NCI-H2029 treated with DMSO at 0.1 percent for 48 hours (cell line): ENCODE measurements around the gene DHRS1.

Source experiments
- DNase-seq: peaks from one replicate; lab custom pipeline; 2025; lab: John Stamatoyannopoulos, UW

DHRS1 gene

DNA sequence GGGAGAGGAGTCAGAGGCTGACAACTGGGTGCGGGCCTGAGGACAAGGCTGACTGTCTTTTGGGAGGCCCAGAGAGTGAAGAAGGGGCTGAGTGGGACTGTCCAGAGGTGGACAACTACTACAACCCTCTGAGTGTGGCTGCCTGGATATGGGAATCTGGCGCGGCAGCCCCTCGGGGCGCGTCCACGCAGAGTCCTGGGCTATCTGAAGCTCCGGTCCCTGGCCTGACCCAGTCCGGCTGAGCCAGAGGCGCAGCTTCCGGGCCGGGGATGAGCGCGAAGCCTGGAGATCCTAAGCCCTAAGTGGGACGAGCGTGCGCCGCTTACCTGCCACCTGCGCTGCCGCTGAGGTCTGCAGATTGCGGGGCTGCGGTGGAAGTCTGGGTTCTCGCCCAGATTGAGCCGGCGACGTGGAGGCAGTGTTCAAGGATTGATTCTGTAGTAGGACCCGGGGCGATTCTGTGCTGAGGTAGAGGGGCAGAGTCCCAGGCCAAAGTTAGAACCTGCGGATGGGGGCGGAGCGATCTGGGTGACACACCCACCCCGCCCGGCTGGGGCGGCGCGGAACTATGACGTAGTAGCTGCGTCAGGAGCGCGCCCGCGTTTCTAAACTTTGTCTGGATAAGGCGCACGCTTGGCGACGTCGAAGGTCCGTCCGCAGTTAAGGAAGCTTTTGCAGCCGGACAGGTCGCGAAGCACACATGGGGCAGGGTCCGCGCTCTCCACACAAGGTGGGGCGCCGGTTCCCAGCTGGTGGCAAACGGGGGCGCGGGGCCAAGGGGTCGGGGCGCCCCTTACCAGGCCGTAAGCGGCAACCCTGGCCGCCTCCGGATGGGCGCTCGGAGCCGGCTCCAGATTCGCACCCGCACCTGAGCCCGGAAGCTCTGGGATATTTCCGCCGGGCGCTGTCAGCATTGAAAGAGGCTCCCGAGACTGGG, at the start of gene DHRS1, which contains the start of gene NOP9:
Gene DHRS1, minus strand, starts transcription at position 526 of the 937 bp plus-strand sequence. CDS start 674 bp downstream, outside the sequence.
Gene NOP9, plus strand, starts transcription at position 596 of the 937 bp plus-strand sequence. Its CDS starts 105 bp downstream, at position 701.
- peak; percentile 47 for DNase-seq

DNA sequence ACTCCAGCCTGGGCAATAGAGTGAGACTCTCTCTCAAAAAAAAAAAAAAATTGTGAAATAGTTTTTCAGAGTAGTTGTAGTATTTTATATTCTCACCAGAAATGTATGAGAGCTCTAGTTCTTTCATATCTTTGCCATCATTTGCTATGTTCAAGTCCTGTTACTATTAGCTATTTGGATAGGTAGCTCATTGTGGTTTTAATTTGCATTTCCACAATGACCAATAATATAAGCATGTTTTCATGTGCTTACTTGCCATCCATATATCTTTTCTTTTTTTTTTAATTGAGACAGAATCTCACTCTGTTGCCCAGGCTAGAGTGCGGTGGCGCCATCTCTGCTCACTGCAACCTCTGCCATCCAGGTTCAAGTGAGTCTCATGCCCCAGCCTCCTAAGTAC, 48.6 kb upstream of the DHRS1 start:
- no peak for DNase-seq

DNA sequence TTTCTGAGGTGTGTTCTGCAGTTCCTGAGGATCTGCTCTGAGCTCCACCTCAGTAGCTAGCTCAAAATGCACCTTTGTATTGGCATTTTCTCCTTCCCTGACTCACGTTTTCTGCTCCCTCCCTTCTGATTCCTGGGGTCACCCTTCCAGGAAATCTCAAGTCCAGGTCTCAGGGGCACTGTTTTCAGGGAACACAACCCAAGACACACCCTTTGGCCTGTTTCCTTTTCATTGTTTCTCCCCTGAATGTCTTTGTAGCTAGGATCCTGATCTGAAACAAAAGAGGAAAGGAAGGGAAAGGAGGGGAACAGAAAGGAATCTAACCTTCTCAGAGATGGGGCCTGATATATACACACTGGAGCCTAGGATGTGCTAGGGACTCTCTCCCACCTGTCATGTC, 47.6 kb upstream of the DHRS1 start:
- no peak for DNase-seq

DNA sequence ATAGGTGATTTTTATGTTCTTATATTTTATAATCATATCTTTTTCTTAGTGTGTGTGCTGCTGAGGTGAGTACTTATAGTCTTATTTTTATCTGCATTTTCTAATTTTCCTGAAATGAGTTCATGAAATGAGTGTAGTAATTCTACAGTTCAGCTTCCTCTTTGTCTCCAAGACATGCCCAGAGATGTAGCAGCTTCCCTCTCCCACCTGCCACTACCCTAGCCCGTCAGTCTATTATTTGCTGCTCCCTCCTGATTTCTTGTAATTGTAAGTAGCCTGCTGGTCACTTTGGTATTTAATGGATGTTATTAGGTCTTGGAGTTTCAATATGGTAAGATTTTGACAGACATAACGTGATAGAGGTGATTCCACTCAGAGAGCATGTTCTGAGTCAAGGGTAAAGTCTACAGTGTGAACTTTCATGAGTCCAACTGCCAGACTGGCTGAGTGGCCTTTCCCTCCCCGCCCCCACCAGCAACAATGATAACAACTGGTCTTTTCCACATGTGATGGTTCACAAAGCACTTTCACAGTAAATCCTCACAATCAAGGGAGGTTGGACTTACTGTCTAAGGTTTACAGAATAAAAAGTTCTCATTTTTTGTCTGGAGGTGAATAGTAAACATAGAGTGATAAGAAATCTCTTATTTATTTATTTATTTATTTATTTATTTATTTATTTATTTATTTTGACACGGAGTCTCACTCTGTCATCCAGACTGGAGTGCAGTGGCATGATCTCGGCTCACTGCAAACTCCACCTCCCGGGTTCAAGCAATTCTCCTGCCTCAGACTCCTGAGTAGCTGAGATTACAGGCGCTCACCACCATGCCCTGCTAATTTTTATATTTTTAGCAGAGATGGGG, 44.4 kb upstream of the DHRS1 start:
- no peak for DNase-seq

DNA sequence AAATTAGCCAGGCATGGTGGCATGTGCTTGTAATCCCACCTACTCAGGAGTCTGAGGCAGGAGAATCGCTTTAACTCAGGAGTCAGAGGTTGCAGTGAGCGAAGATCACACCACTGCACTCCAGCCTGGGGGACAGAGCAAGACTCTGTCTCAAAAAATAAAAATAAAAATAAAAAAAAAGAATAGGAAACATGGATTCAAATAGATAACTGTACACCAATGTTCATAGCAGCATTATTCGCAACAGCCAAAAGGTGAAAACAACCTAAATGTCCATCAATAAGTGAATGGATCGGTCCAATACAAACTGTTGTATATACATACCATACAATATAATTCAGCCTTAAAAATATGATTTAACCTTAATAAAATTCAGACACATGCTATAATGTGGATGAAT, 43.3 kb upstream of the DHRS1 start:
- DNase-seq = no peak

DNA sequence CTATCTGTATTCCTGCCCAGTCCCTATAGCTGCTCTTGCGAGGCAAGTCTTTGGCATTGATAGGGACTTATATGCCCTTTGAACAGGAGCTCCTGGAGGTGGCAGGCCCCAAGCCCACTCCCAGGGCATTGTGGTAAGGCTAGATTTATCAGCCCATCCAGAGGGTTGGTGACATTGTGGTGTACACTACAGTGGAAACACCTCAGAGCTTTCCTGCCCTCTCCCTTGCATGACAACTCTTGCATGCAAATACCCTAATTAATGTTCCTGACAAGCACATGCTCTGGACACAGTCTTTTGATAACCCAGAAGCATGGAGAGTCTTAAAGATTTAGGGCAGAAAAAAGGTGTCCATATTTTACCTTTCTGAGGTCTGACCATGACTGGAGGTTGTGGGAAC, 41.0 kb upstream of the DHRS1 start:
- DNase-seq = no peak

DNA sequence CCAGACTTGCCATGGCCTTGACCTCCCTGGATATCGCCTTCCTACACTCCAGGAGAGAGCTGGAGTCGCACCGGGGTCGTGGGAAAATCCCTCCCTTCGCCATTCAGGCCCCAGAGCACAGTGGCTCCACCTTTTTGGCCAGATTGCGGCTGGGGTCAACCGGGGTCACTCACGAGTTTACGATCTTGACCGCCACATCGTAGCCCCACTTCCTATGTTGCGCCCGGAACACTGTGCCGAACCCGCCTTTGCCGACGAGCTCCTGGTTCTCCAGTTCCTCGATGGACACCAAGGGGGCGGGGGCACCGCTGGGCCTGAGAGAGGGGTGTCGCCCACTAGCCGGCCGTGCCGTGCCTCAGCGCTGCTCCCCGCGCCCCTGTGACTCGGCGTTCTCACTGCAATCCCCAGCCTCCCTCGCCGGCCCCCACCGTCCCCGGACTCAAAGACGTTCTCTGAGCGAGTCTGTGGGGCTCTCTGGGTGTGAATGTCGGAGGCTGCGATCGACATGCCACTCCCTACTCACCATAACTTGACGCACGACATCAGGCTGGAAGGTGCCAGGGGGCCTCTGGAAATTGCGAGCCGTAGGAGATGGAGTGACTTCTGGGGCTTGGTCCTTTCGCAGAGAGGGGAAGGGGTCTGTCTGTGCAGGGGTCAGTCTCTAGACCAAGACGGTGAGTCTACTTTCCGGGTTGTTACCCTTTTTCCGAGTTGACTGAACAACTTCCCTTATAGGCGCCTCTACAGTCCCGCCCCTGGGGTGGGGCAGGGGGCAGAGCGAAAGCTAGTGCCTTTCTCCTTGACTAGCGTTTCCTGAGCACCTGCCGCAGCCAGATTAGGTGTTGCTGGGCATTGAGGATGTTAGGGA, 39.9 kb upstream of the DHRS1 start, which contains the start of gene RIPK3:
Gene RIPK3, minus strand, starts transcription at position 708 of the 868 bp plus-strand sequence. Its CDS starts 165 bp downstream, at position 543.
- DNase-seq = no peak

DNA sequence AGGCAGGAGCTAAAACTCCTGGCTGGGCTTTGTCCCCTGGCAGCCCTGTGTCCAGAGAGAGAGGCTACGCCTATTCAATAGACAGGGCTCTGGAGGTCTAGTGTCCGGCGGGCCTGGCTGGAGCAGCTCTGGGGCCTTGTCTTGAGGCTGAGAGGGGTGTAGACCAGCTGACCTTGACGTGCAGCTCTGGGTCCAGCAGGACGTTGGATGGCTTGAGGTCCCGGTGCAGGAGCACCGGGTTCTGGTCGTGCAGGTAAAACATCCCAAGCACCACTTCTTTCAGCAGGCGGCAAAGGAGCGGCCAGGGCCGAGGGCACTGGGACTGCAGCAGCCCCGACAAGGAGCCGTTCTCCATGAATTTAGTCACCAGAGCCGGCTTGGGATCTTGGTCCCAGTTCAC, 39.3 kb upstream of the DHRS1 start:
- DNase-seq = no peak

DNA sequence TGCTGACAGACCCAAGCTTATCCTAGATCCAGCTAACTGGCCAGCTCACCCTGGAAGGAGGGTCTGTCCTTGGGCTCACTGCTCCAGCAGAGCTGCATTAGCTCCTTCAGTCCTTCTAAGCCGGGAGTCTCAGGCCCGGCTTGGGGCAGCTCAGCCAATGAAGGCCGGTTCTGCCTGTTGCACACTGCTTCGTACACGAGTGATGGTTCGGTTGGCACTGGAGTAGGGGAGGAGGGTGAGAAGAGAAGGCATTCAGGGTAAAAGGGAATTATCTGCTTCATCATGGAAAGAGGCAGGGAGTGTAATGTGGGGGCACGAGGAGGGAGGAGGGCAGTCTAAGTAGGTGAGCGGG, 38.2 kb upstream of the DHRS1 start:
- DNase-seq = no peak

DNA sequence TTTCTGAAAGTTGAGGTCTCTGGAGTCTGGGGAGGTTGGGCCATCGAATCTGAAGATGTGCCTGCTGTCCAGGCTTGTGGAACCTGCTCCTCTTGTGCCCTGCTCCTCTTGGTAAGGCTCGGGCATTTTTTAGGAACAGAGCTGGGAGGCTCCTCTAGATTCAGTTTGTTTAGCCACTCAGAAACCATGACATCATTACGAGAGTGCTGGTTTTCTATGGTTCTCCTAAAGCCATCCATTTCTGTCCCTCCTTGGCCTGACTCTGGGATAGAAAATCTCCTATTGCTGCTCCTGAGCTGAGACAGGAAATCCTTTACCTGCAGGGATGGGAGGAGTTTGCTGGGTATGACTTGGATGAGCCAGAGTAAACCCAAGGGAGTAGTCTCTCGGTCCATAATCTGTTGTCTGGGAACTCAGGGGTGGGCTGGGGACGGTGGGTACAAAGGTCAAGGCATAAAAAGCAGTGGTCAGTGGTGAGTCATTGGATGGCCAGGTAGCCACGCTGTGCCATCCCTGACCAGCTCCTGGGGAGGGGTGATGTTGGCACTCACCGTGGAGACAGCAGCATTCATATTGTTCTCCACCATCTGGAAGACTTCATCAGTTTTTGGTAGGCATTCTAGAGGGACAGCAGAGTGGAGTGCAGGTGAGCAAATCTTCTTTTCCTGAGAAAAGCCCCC, 37.7 kb upstream of the DHRS1 start:
- DNase-seq = no peak

DNA sequence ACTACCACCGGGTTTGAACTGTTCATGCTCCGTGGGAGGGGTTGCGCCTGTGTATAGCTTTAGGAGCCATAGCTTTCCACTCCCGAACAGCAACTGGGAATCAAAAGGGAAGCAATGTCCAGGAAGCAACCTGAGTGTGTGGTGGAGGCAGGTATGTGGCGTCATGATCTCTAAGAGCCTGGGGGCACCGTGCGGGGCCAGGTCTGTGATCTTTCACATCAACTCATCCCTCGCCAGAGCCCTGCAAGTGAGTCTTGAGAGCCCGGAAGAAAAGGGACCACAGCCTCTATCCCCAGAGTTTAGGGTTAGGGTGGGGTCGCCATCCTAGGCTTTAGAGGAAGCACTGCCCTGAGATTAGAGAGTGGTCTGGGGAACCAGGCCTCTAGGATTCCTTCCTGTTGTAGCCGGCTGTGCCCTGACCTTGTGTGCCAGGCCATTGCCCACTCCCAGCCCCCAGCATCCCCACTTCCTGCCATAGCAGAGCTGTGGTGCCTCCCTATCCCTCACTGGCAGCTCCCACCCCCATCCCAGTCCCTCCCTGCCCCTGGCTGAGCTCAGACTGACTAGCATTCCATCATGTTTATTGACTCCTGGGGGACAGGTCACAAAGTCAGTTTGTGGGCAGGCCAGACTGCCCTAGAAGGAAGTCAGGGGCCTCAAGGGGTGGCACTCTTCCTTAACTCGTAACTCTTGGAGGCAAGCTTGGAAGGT, 36.0 kb upstream of the DHRS1 start:
- no peak for DNase-seq

DNA sequence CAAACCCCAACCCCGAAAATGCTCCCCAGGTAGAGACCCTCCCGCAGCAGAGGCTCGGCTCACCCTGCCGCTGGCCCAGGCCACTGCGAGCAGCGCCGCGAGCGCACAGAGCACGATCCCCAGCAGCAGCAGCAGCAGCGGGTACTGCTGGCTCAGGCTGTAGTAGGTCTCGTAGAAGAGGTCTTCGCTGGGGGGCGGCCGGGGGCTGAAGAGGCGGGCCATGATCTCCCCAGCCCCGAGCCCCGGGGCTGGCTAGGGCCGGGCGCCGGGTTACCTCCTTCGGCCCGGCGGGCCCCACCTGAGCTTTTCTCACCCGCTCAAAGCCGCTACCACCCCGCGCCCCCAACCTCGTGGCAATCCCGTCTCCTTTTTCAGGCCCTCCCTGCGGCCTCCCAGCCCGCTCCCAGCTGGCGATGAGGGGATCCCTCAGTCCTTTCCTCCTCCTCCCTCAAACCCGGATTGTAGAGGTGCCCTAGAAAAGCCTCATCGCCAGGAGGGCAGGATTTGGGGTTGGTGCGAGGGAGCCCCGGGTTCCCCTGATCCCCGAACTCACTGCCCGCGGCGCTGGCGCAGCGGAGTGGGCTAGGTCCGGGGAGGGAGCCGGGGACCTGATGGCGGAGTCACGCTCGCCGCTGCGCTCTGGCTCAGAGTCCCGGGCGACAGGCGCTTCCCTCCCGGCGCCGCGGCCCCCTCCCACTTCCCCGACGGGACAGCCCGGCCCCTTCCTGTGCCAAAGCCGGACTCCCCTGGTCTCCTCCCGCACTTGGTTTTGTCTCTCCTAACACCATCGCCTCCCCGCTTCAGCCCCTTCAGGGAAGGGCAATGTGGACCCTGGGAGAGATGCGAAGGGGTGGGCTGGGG, 35.1 kb upstream of the DHRS1 start, which contains the start of gene ADCY4:
Gene ADCY4, minus strand, starts transcription at position 641 of the 861 bp plus-strand sequence. Its CDS starts 419 bp downstream, at position 222.
- DNase-seq = no peak

DNA sequence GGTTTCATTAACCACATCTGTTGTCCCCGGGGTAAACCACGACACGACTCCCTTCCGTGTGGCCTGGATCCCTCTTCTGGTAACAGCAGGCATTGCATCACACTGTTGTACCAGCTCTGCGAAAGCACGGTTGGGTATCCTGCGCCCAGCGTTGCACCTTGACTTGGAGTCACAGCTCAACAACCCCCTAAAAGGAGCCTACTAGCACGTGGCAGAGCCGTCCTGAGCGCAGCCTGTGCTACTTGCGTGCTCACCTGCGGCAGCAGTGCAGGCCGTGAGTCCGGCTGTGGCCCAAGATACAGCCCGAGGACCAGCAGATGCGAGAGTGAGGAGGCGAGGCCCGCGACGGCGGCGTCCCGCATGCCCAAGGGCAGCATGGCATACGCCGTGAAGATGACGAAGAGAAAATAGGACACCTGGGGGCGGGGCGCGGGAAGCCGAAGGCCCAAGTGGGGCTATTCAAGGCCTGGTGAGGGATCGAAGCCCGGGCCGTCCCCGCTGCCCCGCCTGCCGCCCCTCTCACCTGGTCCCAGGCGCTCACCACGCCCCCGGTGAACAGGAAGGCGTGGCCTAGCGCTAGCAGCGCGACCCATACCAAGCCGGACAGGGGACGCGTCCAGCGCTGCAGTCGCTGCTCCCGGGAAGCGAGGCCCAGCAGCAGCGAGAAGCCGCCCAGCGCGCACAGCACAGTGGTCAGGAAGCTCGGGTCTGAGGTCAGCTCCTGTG, 32.9 kb upstream of the DHRS1 start:
- DNase-seq = peak; percentile 38

DNA sequence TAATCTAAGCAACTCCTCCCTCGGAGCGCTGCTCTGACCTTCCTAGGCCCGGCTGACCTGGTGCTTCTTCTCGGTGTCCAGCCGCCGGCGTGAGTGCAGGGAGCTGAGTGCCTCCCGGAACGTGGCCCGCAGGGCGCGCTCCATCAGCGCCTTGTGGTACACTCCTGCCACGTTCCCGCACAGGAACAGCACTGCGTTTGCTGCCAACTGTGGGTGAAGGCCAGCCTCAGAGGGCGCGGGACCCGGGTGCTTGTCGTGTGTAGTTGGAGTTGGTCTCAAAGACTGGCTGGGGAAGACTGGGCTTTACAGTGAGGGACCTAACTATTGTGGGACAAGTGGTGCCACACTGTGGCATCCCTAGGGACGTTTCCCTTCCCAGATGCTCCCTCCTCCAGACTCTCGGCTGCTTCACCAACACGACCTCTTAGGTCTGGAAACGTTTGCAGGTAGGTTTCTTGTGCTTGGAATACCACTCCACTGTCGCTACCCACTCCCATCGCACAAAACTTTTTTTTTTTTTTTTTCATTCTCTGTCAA, 32.2 kb upstream of the DHRS1 start:
- no peak for DNase-seq

DNA sequence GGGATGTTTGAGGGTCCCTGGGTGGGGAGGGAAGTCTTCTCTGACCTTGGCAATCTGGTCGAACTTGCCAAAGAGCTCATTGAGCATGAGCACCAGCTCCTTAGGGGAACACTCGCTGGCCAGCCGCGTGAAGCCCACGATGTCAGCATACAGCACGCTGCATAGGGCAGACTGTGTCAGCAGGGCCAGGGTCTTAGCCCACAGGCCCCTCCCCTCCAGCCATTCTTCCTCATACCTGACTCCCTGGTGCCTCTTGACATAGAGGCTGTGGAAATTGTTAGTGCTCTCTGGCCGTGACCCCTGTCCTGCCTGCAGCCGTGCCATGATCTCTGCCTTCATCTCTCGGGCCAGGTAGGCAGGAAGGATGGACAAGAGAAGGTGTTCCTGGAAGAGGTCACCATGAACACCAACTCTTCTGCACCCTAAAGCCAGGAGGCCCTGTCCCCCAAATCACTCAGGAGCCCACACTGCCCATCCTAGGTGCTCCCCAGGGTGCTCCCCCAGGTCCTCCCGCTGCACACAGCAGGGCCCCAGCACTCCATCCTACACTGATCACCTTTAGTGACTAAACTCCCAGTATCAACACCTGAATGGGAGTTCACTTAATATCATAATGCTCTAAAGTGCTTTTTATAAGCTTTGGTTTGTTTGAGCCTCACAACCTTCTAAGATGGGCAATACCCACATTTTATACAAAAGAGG, 31.5 kb upstream of the DHRS1 start:
- DNase-seq = no peak

DNA sequence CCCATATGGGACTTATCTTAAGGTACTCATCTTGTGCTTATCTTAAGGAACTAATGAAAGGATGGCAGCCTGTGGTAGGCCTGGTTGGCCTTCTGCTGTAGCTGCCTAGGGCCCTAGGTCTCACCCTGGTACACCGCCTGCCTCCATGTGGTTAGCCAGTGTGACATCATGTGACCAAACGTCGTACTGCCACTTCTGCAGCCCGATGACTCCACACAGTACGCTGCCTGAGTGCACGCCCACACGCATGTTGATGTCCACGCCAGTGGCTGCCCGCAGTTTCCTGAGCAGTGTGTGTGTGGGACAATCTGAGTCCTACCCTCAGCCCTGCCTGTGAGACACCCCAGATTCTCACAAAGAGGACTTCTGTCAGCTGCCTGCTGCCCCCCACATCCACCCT, 30.2 kb upstream of the DHRS1 start:
- no peak for DNase-seq

DNA sequence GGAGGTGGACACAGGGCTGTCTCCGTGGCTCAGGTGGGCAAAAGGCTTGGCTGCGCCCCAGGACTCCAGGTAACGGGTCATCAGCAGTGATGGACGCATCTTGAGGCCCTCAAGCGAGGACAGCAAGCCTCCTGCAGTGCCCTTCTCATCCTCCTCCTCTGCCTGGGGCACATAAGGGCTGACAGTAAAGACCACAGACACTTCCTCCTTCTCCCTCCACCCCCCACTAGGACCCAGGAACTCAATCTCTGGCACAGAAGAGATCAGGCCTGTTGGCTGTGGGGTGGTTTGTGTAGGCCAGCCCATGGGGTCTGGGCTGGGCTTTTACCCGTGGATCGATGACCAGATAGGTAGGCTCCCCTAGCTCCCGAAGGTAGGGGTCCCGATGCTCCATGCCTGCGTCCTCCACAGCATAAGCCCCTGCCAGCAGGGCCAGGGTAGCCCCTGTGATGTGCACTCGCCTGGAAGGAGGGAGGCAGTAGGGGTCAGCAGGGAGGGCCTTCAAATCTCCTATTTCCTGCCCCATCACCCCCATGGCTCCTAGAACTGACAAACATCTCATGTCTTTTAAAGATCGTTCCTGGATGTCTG, 29.6 kb upstream of the DHRS1 start:
- DNase-seq = no peak
